HG02642 (cell line): ENCODE data around the gene ARHGEF39.

Source experiments
- ATAC-seq: cut with Tn5 transposase; IDR thresholded peaks from one replicate; pipeline ENCODE4 v1.9.1; 2021; ENCODE audit warnings: mild to moderate bottlenecking; ENCODE audit not compliant: unreplicated experiment, poor library complexity

The ARHGEF39 gene

GRCh38 chr9:35691757-35692301 lies 26.8 kb upstream of the ARHGEF39 start:
- ATAC-seq: no peak

DNA sequence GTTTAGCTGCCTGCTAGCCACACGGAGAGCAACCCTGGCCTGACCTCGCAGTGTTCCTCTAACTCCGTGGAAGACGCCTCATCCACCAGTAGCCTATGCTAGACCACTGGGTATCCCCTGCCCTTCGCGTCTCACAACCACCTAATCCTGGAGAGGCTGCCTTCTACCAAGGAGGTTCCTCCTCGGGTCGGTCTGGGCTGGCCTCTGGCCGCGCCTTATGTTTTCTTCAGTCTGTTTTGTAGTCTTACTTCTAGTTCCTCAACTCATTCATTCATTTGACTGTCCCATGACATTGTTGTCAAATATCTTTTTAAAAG lies 26.3 kb upstream of the ARHGEF39 start:
- no peak for ATAC-seq

- ATAC-seq: no peak
These were observed 25.8 kb upstream of the ARHGEF39 start for GRCh38 chr9:35690614-35691333.

DNA sequence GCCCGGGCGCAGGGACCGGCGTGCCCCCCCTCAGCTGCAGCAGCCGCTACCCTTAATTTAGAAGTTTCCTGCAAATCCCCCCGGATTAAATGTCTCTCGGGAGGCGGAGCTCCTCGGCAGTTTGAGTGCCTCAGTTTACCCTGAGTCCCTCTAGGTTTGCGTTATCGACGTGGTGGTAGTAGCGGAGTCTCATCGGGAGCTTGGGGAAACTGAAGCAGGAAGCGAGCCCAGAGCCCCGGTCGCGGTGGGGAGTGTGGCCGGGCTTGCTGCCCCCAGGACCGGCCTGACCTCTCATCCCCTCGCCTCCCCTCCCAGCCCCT lies 25.3 kb upstream of the ARHGEF39 start:
- no peak for ATAC-seq

GRCh38 chr9:35689542-35690293 lies 24.7 kb upstream of the ARHGEF39 start, which contains the start of gene TPM2:
TSS of gene TPM2 (minus strand) at chr9:35689925. CDS start at chr9:35689817, 108 bp downstream.
- ATAC-seq: no peak

- no peak for ATAC-seq
These were observed 23.9 kb upstream of the ARHGEF39 start for GRCh38 chr9:35688558-35689541.

- no peak for ATAC-seq
These were observed 23.1 kb upstream of the ARHGEF39 start for GRCh38 chr9:35687972-35688557.

GRCh38 chr9:35687306-35687705 lies 22.3 kb upstream of the ARHGEF39 start:
- no peak for ATAC-seq

DNA sequence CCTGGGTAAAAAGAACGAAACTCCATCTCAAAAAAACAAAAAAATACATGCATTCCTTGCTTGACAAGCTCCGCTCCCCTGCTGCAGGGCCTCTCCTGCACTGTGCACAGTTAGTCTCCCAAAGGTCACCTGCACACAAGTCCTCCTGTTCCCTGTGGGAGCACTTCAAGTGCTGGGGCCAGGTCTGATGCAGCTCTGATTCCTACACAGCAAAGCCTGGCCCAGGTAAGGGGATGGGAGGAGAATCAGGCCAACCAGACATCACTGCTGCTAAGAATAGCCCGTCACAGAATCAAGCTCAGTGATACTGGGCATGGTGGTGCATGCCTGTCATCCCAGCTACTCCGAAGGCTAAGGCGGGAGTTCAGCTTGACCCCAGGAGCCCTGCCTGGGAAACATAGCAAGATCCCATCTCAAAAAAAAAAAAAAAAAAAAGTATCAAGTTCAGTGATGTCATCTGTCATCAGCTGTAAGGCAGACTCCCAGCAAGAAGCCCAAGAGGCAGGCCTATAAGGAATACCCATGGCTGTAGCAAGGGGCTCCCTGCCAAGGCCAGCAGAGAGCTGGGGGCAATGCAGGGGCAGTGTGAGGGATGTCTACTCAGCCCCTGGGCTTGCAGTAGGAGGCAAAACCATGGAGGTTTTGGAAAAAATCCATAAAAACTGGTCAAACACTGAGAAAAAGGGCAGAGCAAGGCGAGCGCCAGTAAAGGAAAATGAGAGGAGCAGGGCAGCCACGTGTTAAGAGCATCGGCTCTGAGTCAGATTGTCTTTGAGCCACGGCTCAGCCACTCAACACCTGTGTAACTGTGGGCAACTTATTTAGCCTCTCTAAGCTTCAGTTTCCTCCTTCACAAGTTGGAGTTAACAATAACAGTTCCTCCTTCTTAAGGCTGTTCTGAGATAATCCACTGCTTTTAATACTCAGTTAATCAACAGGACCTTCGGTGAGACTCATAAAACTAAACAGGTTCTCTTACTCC lies 21.5 kb upstream of the ARHGEF39 start:
- ATAC-seq: no peak

GRCh38 chr9:35685506-35685905 lies 20.5 kb upstream of the ARHGEF39 start:
- ATAC-seq: no peak

- ATAC-seq: no peak
These were observed 19.9 kb upstream of the ARHGEF39 start for GRCh38 chr9:35684921-35685320.

DNA sequence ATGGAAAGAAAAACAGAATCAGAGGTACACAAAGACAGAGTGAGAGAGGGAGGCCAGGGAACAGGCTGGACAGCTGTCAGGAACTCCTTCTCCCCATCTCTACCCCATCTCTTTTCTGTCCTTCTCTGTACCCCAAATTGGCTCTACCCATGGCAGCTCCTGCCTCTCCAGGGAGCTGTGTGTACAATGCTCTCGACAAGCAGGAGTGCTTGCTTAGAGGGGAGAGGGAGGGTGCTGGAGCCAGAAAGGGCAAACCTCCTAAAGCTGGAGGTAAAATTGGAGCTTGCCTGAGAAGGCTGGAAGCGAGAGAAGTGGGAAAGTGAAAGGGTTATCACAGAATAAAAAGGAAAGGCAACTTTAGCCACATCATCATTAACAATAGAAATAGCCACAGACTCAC lies 18.3 kb upstream of the ARHGEF39 start:
- ATAC-seq: no peak

GRCh38 chr9:35682520-35683315 lies 17.7 kb upstream of the ARHGEF39 start:
- ATAC-seq: no peak

- no peak for ATAC-seq
These were observed 17.1 kb upstream of the ARHGEF39 start for GRCh38 chr9:35682051-35682450.

DNA sequence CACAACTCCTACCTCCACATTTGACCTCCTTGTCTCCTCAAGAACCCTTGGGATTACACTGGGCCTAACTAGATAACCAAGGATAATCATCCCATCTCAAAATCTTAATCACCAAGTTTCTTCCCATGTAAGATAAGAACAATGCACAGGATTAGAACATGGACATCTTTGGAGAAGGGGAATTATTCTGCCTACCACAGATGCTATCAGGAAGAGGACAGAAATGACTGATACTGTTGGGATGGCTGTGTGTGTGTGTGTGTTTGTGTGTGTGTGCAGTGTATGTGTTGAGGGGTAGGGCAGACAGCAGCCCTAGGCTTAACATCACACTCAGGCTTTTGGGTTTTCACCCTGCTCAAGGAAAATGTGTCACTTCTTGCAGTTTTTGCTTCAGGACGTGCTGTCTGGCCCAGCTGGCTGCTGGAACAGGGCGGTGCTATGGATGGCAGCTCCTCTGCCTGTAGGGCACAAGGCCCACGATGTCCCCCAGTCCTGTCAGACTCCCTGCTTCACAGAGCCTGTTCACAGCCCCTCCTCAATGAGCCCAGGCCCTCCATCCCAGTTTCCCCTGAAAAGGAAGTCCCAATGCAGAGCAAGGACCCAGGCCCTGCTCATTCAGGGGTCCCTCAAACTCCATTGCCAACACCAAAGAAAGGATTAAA lies 16.5 kb upstream of the ARHGEF39 start:
- no peak for ATAC-seq

- ATAC-seq: no peak
These were observed 15.5 kb upstream of the ARHGEF39 start for GRCh38 chr9:35680331-35681105.

- no peak for ATAC-seq
These were observed 14.9 kb upstream of the ARHGEF39 start for GRCh38 chr9:35679766-35680330.
